HCT116 (cell line): ENCODE data around the gene FAM135A. TPM values are rescaled to one million over a fixed set of nuclear protein-coding genes. Genes with fewer than 3 reads are reported as not detected.

Source experiments
- ATAC-seq: fragments of 200-7000 bp; cut with Tn5 transposase; 2 replicates; pipeline ENCODE4 v1.9.1; 2020; ENCODE audit warnings: mild to moderate bottlenecking, moderate library complexity
- BruUV-seq: library from RNA; stranded (reverse); fragments of 400-500 nt; replicated peaks from 2 replicates; lab custom pipeline; 2021; lab: Mats Ljungman, UMichigan
- CTCF ChIA-PET: fragments of 300-600 bp; sonication (Branson Sonifier 250); formaldehyde crosslinking; loops from one replicate; lab custom pipeline; 2021; ENCODE audit warnings: antibody characterized with exemption; lab: Charles Lee
- POLR2A ChIA-PET: fragments of 300-600, 350-600 bp; sonication (Branson Sonifier 250); formaldehyde crosslinking; loops from one replicate; lab custom pipeline; 2021; ENCODE audit warnings: antibody characterized with exemption; lab: Charles Lee
- RAD21 ChIA-PET, 2 experiments: fragments of 300-600 bp; sonication (Branson Sonifier 250); formaldehyde crosslinking; loops; one replicate each; lab custom pipeline; 2023; ENCODE audit warnings: low total read pairs in 2 of 2; ENCODE audit not compliant: uncharacterized antibody in 2 of 2, unreplicated experiment in 2 of 2, low non-redundant PET in 1 of 2; lab: Charles Lee
- DNase-seq: peaks from one replicate; pipeline ENCODE4 v3.0.0-alpha.2; 2010; ENCODE audit warnings: low read depth, low spot score
- H2AFZ ChIP-seq: fragments of 200-600 bp; shearing (Covaris generic), sonication (generic); 2 replicates; pipeline ENCODE4 v1.6.1; 2017; ENCODE audit warnings: low read depth, mixed run types, mixed read lengths, antibody characterized with exemption, low read length; ENCODE audit not compliant: poor library complexity, severe bottlenecking
- H3K27ac ChIP-seq: 2 replicates; pipeline ENCODE4 v1.5.1; 2012; ENCODE audit warnings: low read depth, low read length
- H3K27me3 ChIP-seq: fragments of 200-600 bp; sonication (generic); 2 replicates; pipeline ENCODE4 v1.6.1; 2016; ENCODE audit warnings: mixed run types, low read length, mixed read lengths; ENCODE audit not compliant: insufficient read depth
- H3K36me3 ChIP-seq, 2 experiments: fragments of 200-500 bp in 1 of 2; fragments of 200-600 bp in 1 of 2; sonication (Bioruptor generic) in 1 of 2; sonication (generic) in 1 of 2; 2 replicates each; pipeline versions ENCODE4 v1.5.1 to v1.6.1; 2014 to 2016; ENCODE audit warnings: low read length in 2 of 2, inconsistent platforms in 1 of 2, mixed read lengths in 1 of 2, mixed run types in 1 of 2; ENCODE audit not compliant: insufficient read depth in 2 of 2, control insufficient read depth in 1 of 2
- H3K4me1 ChIP-seq, 2 experiments: fragments of 200-600 bp in 1 of 2; sonication (generic) in 1 of 2; 2 replicates each; pipeline versions ENCODE4 v1.5.1 to v1.6.1; 2012 to 2017; ENCODE audit warnings: low read length in 2 of 2, inconsistent platforms in 1 of 2, mild to moderate bottlenecking in 1 of 2, mixed read lengths in 1 of 2, mixed run types in 1 of 2, moderate library complexity in 1 of 2; ENCODE audit not compliant: insufficient read depth in 2 of 2, control insufficient read depth in 1 of 2
- H3K4me2 ChIP-seq: fragments of 200-600 bp; sonication (generic); 2 replicates; pipeline ENCODE4 v1.6.1; 2017; ENCODE audit warnings: mixed run types, low read length, mixed read lengths
- H3K4me3 ChIP-seq, 2 experiments: fragments of 200-600 bp in 1 of 2; sonication (generic) in 1 of 2; replicated peaks in 1 of 2; 2 replicates each; pipeline ENCODE4 v1.5.1; 2011 to 2016; ENCODE audit warnings: low read length in 2 of 2, control low read depth in 1 of 2, low read depth in 1 of 2, mild to moderate bottlenecking in 1 of 2, mixed read lengths in 1 of 2, mixed run types in 1 of 2
- H3K79me2 ChIP-seq: fragments of 200-600 bp; sonication (generic); 2 replicates; pipeline ENCODE4 v1.6.1; 2017; ENCODE audit warnings: mild to moderate bottlenecking, mixed run types, low read length, moderate library complexity, mixed read lengths; ENCODE audit not compliant: insufficient read depth
- H3K9ac ChIP-seq: fragments of 200-600 bp; sonication (generic); 2 replicates; pipeline ENCODE4 v1.6.1; 2016; ENCODE audit warnings: low read length, mixed read lengths
- H3K9me2 ChIP-seq: fragments of 200-600 bp; sonication (generic), shearing (Covaris generic); 2 replicates; pipeline ENCODE4 v1.6.1; 2017; ENCODE audit warnings: mixed run types, mild to moderate bottlenecking, moderate library complexity; ENCODE audit not compliant: insufficient read depth
- H3K9me3 ChIP-seq, 2 experiments: fragments of 200-500 bp in 1 of 2; fragments of 200-600 bp in 1 of 2; sonication (Bioruptor generic) in 1 of 2; sonication (generic) in 1 of 2; 2 replicates each; pipeline ENCODE4 v1.6.1; 2014 to 2017; ENCODE audit warnings: low read length in 2 of 2, mixed read lengths in 2 of 2, inconsistent platforms in 1 of 2, low read depth in 1 of 2, mild to moderate bottlenecking in 1 of 2, mixed run types in 1 of 2, moderate library complexity in 1 of 2; ENCODE audit not compliant: control insufficient read depth in 1 of 2, insufficient read depth in 1 of 2
- H4K20me1 ChIP-seq: fragments of 200-600 bp; sonication (generic), shearing (Covaris generic); 2 replicates; pipeline ENCODE4 v1.6.1; 2017; ENCODE audit warnings: mixed run types, mild to moderate bottlenecking, moderate library complexity; ENCODE audit not compliant: insufficient read depth
- ATF3 ChIP-seq: IDR thresholded peaks from 2 replicates; pipeline ENCODE4 v1.6.1; 2012
- CEBPB ChIP-seq: IDR thresholded peaks from 2 replicates; pipeline ENCODE4 v1.6.1; 2012; ENCODE audit warnings: low read depth
- EGR1 ChIP-seq: IDR thresholded peaks from 2 replicates; pipeline ENCODE4 v1.6.1; 2012; ENCODE audit warnings: low read depth
- EZH2 ChIP-seq: fragments of 200-600 bp; sonication (generic); IDR thresholded peaks from 2 replicates; pipeline ENCODE4 v1.6.1; 2017; ENCODE audit warnings: antibody characterized with exemption, mixed run types
- EZH2phosphoT487 ChIP-seq: fragments of 200-600 bp; IDR thresholded peaks from 2 replicates; pipeline ENCODE4 v1.6.1; 2018; ENCODE audit warnings: antibody characterized with exemption, borderline replicate concordance
- JUND ChIP-seq: IDR thresholded peaks from 2 replicates; pipeline ENCODE4 v1.6.1; 2012
- POLR2AphosphoS5 ChIP-seq: IDR thresholded peaks from 2 replicates; pipeline ENCODE4 v1.6.1; 2011; ENCODE audit warnings: mild to moderate bottlenecking, low read depth, low read length, moderate library complexity
- RAD21 ChIP-seq: IDR thresholded peaks from 2 replicates; pipeline ENCODE4 v1.6.1; 2012; ENCODE audit warnings: low read depth, mild to moderate bottlenecking
- REST ChIP-seq: IDR thresholded peaks from 2 replicates; pipeline ENCODE4 v1.6.1; 2012; ENCODE audit warnings: low read depth
- SP1 ChIP-seq: IDR thresholded peaks from 2 replicates; pipeline ENCODE4 v1.6.1; 2012; ENCODE audit warnings: low read depth
- SRF ChIP-seq: IDR thresholded peaks from 2 replicates; pipeline ENCODE4 v1.6.1; 2012; ENCODE audit warnings: low read depth
- TCF7L2 ChIP-seq: IDR thresholded peaks from 2 replicates; pipeline ENCODE4 v1.7.0; 2011; ENCODE audit warnings: borderline replicate concordance, inconsistent platforms; ENCODE audit not compliant: insufficient read depth, insufficient read length; ENCODE audit errors: extremely low read depth
- YY1 ChIP-seq: IDR thresholded peaks from 2 replicates; pipeline ENCODE4 v1.6.1; 2011; ENCODE audit warnings: low read length, low read depth, moderate library complexity, mild to moderate bottlenecking; ENCODE audit not compliant: insufficient replicate concordance; ENCODE audit errors: extremely low read depth
- ZBTB33 ChIP-seq: IDR thresholded peaks from 2 replicates; pipeline ENCODE4 v1.6.1; 2011; ENCODE audit warnings: mild to moderate bottlenecking, low read length, moderate library complexity; ENCODE audit not compliant: insufficient replicate concordance; ENCODE audit errors: extremely low read depth
- ZFX ChIP-seq: fragments of 450-650 bp; IDR thresholded peaks from 2 replicates; pipeline ENCODE4 v1.6.1; 2017
- ZNF274 ChIP-seq: fragments of 200-500 bp; sonication (Bioruptor generic); IDR thresholded peaks from 2 replicates; pipeline ENCODE4 v1.6.1; 2014; ENCODE audit warnings: mild to moderate bottlenecking, low read depth, low read length, inconsistent platforms
- intact Hi-C: fragments of 100-400 bp; cut with micrococcal nuclease; formaldehyde crosslinking; loops from 2 replicates; pipeline ENCODE4 v1.10.0; 2022
- total RNA-seq: library from RNA; stranded (reverse); gene quantifications from one replicate; pipeline ENCODE4 v1.2.1, GENCODE V29; 2021; ENCODE audit not compliant: unreplicated experiment
- TF ChIP-seq, protein P1 (sequence below), 3 experiments: fragments of 200-600 bp in 1 of 3; sonication (generic) in 1 of 3; IDR thresholded peaks in 2 of 3; conservative IDR thresholded peaks in 1 of 3; 2 replicates each; pipeline ENCODE4 v1.5.1; 2012 to 2017; ENCODE audit warnings: low read depth in 2 of 3, low read length in 2 of 3, antibody characterized with exemption in 1 of 3, borderline replicate concordance in 1 of 3, control low read depth in 1 of 3, mild to moderate bottlenecking in 1 of 3, mixed read lengths in 1 of 3, mixed run types in 1 of 3, moderate library complexity in 1 of 3; ENCODE audit not compliant: insufficient read depth in 1 of 3
- TF ChIP-seq, protein P2 (sequence below): IDR thresholded peaks from 2 replicates; pipeline ENCODE4 v1.6.1; 2012

The FAM135A gene
- total RNA-seq, 1 experiment from 2014 or later, result 20.8 TPM

GRCh38 chr6:70590400-70590799 lies 177.1 kb downstream of the FAM135A start:
- H3K27me3 ChIP-seq, result no peaks in the 10 kb centered on the region
- H2AFZ ChIP-seq, result no peak overlapping the region
- no peaks in the 10 kb centered on the region for H4K20me1 ChIP-seq
- no peak for DNase-seq
- no peak overlapping the region for H3K27ac ChIP-seq
- H3K4me1 ChIP-seq, result no peaks in the 10 kb centered on the region
- ChIA-PET CTCF (no interaction called here), POLR2A (no interaction called here), RAD21 (no interaction called here)
- H3K9ac ChIP-seq, result no peak overlapping the region
- H3K36me3 ChIP-seq, result no peaks in the 10 kb centered on the region
- no peak overlapping the region for H3K4me3 ChIP-seq
- H3K9me2 ChIP-seq, result no peaks in the 10 kb centered on the region
- ATAC-seq, result no peak
- intact Hi-C loops, result loop anchor here (5.0 kb wide), 1 partner anchor 42 kb away; no protein-coding TSS in a partner anchor
- H3K4me2 ChIP-seq, result no peak overlapping the region
- no peaks in the 10 kb centered on the region for H3K79me2 ChIP-seq
- no TSS peak for BruUV-seq
- TF ChIP-seq CEBPB (no peak), ZBTB33 (no peak), REST (no peak), ZNF274 (no peak), POLR2AphosphoS5 (no peak), EZH2 (no peak), ZFX (no peak), JUND (no peak), RAD21 (no peak), EGR1 (no peak), SRF (no peak), SP1 (no peak), TCF7L2 (no peak), EZH2phosphoT487 (no peak), YY1 (no peak), ATF3 (no peak)
- TF ChIP-seq, protein P1, sequence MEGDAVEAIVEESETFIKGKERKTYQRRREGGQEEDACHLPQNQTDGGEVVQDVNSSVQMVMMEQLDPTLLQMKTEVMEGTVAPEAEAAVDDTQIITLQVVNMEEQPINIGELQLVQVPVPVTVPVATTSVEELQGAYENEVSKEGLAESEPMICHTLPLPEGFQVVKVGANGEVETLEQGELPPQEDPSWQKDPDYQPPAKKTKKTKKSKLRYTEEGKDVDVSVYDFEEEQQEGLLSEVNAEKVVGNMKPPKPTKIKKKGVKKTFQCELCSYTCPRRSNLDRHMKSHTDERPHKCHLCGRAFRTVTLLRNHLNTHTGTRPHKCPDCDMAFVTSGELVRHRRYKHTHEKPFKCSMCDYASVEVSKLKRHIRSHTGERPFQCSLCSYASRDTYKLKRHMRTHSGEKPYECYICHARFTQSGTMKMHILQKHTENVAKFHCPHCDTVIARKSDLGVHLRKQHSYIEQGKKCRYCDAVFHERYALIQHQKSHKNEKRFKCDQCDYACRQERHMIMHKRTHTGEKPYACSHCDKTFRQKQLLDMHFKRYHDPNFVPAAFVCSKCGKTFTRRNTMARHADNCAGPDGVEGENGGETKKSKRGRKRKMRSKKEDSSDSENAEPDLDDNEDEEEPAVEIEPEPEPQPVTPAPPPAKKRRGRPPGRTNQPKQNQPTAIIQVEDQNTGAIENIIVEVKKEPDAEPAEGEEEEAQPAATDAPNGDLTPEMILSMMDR (IDR thresholded peaks at IDR 0.05 in 2 of 3, conservative IDR thresholded peaks at IDR 0.05 in 1 of 3; ENCODE audit: borderline replicate concordance in 1 of 3, insufficient read depth in 1 of 3, low read depth in 2 of 3, low read length in 2 of 3), result no peak
- TF ChIP-seq, protein P2, sequence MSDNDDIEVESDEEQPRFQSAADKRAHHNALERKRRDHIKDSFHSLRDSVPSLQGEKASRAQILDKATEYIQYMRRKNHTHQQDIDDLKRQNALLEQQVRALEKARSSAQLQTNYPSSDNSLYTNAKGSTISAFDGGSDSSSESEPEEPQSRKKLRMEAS, result no peak
- no peaks in the 10 kb centered on the region for H3K9me3 ChIP-seq
